Measurements from ENCODE around the gene GLYAT.

- TF ChIP-seq, protein P1, sequence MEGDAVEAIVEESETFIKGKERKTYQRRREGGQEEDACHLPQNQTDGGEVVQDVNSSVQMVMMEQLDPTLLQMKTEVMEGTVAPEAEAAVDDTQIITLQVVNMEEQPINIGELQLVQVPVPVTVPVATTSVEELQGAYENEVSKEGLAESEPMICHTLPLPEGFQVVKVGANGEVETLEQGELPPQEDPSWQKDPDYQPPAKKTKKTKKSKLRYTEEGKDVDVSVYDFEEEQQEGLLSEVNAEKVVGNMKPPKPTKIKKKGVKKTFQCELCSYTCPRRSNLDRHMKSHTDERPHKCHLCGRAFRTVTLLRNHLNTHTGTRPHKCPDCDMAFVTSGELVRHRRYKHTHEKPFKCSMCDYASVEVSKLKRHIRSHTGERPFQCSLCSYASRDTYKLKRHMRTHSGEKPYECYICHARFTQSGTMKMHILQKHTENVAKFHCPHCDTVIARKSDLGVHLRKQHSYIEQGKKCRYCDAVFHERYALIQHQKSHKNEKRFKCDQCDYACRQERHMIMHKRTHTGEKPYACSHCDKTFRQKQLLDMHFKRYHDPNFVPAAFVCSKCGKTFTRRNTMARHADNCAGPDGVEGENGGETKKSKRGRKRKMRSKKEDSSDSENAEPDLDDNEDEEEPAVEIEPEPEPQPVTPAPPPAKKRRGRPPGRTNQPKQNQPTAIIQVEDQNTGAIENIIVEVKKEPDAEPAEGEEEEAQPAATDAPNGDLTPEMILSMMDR (conservative IDR thresholded peaks at IDR 0.05 in 1 of 2, IDR thresholded peaks at IDR 0.05 in 1 of 2; ENCODE audit: extremely low read depth in 1 of 2, insufficient read depth in 1 of 2, low read depth in 1 of 2, low read length in 2 of 2), result no peak
- TF ChIP-seq EZH2 (IDR thresholded peaks at IDR 0.05; ENCODE audit: borderline replicate concordance, low read length), result no peak
These were observed 9.4 kb upstream of the GLYAT start for GRCh38 chr11:58741127-58741526.
